Measurements from ENCODE around the gene CACNA1A. TPM values are rescaled to one million over a fixed set of nuclear protein-coding genes. Genes with fewer than 3 reads are reported as not detected.

CACNA1A gene
- total RNA-seq, 2 donors from 2014 or later: 6.7 to 7.6 TPM

- H3K4me3 ChIP-seq: no peak overlapping the region
- intact Hi-C loops (cut with DNase I): no loop called here
- no peaks in the 10 kb centered on the region for H3K27me3 ChIP-seq
- peaks cover 0 to 28% (median 3%) of the 10 kb centered on the region in 3 donors for H3K9me3 ChIP-seq
- ATAC-seq (no peak), DNase-seq (no peak)
- 71 to 82% methylated on average over 6 of the region's 6 CpGs for WGBS, 2 donors
- H3K36me3 ChIP-seq (replicated peaks in 1 of 2; ENCODE audit: insufficient read depth in 1 of 2, low read depth in 2 of 2): no peaks in the 10 kb centered on the region
- no peak overlapping the region for H3K27ac ChIP-seq
- no peak for TF ChIP-seq POLR2A (IDR thresholded peaks at IDR 0.05)
- TF ChIP-seq CTCF (IDR thresholded peaks at IDR 0.05): no peak
- no peaks in the 10 kb centered on the region for H3K4me1 ChIP-seq
Measured at GRCh38 chr19:13447978-13448377, 58.3 kb downstream of the CACNA1A start.

GRCh38 chr19:13441810-13442512, 64.3 kb downstream of the CACNA1A start:
- Histone ChIP-seq H3K4me1 (no peaks in the 10 kb centered on the region), H3K27me3 (no peaks in the 10 kb centered on the region), H3K4me3 (no peak overlapping the region), H3K27ac (no peak overlapping the region), H3K36me3 (replicated peaks in 1 of 2; ENCODE audit: insufficient read depth in 1 of 2, low read depth in 2 of 2) (no peaks in the 10 kb centered on the region), H3K9me3 (no peaks in the 10 kb centered on the region)
- DNase-seq (peak; percentile 8 to 38 (median 21)), ATAC-seq (no peak)
- WGBS, 2 donors: 25 to 33% methylated on average over 8 to 10 of the region's 10 CpGs
- intact Hi-C loops (cut with DNase I): no loop called here
- TF ChIP-seq CTCF (IDR thresholded peaks at IDR 0.05): no peak
- no peak for TF ChIP-seq POLR2A (IDR thresholded peaks at IDR 0.05)

- intact Hi-C loops (cut with DNase I): no loop called here
- H3K27ac ChIP-seq: no peak overlapping the region
- DNase-seq (no peak), ATAC-seq (no peak)
- H3K27me3 ChIP-seq: no peaks in the 10 kb centered on the region
- H3K4me3 ChIP-seq: no peak overlapping the region
- WGBS, 2 donors: 49 to 65% methylated on average over 4 to 6 of the region's 6 CpGs
- H3K4me1 ChIP-seq: no peaks in the 10 kb centered on the region
- H3K9me3 ChIP-seq: no peaks in the 10 kb centered on the region
- TF ChIP-seq CTCF (IDR thresholded peaks at IDR 0.05) (no peak), POLR2A (IDR thresholded peaks at IDR 0.05) (no peak)
- H3K36me3 ChIP-seq (replicated peaks in 1 of 2; ENCODE audit: insufficient read depth in 1 of 2, low read depth in 2 of 2): no peaks in the 10 kb centered on the region
Measured at GRCh38 chr19:13437919-13438618, 68.2 kb downstream of the CACNA1A start.

- H3K27ac ChIP-seq: no peak overlapping the region
- H3K27me3 ChIP-seq: no peaks in the 10 kb centered on the region
- 37 to 38% methylated on average over 1 of the region's 1 CpG for WGBS, 2 donors
- H3K4me3 ChIP-seq: no peak overlapping the region
- intact Hi-C loops (cut with DNase I): no loop called here
- no peaks in the 10 kb centered on the region for H3K9me3 ChIP-seq
- H3K36me3 ChIP-seq (replicated peaks in 1 of 2; ENCODE audit: insufficient read depth in 1 of 2, low read depth in 2 of 2): no peaks in the 10 kb centered on the region
- no peaks in the 10 kb centered on the region for H3K4me1 ChIP-seq
- ATAC-seq (no peak), DNase-seq (no peak)
- TF ChIP-seq POLR2A (IDR thresholded peaks at IDR 0.05): no peak
Measured at GRCh38 chr19:13436352-13436751, 69.9 kb downstream of the CACNA1A start.

GRCh38 chr19:13430790-13431582, 75.3 kb downstream of the CACNA1A start:
- Histone ChIP-seq H3K9me3 (peaks cover 0 to 4% (median 0%) of the 10 kb centered on the region in 3 donors), H3K27me3 (no peaks in the 10 kb centered on the region), H3K4me3 (no peak overlapping the region), H3K4me1 (no peaks in the 10 kb centered on the region), H3K36me3 (replicated peaks in 1 of 2; ENCODE audit: insufficient read depth in 1 of 2, low read depth in 2 of 2) (no peaks in the 10 kb centered on the region), H3K27ac (no peak overlapping the region)
- DNase-seq (peak; percentile 17 to 47 (median 36)), ATAC-seq (no peak)
- peak; percentile 11 to 57 (median 31) for TF ChIP-seq CTCF (IDR thresholded peaks at IDR 0.05)
- no peak for TF ChIP-seq POLR2A (IDR thresholded peaks at IDR 0.05)
- intact Hi-C loops (cut with DNase I): no loop called here
- 48 to 52% methylated on average over 5 of the region's 5 CpGs for WGBS, 2 donors

Data from body of pancreas (tissue), 4 donors.